CD4-positive, alpha-beta T cell (primary cell): ENCODE measurements around the gene SERP2. TPM values are rescaled to one million over a fixed set of nuclear protein-coding genes. Genes with fewer than 3 reads are reported as not detected.
A peak's percentile ranks its signal among the peaks of the same experiment; 100 is the strongest.

Experiments used
- ATAC-seq: fragments of 200-7000 bp; cut with Tn5 transposase; one replicate; pipeline ENCODE4 v1.10.0; 2022; ENCODE audit warnings: mild to moderate bottlenecking; ENCODE audit not compliant: poor library complexity
- CTCF ChIA-PET: fragments of 350-600 bp; sonication (Branson Sonifier 250); formaldehyde crosslinking; loops from one replicate; lab custom pipeline; 2021; ENCODE audit warnings: antibody characterized with exemption, inconsistent platforms; lab: Charles Lee
- POLR2A ChIA-PET: fragments of 350-600 bp; sonication (Branson Sonifier 250); formaldehyde crosslinking; loops from one replicate; lab custom pipeline; 2021; ENCODE audit warnings: antibody characterized with exemption, inconsistent platforms; lab: Charles Lee
- DNase-seq, 14 experiments: peaks; one replicate each; pipeline ENCODE4 v3.0.0-alpha.2; 2013 to 2020; ENCODE audit warnings: mixed read lengths in 2 of 14
- H3K27ac ChIP-seq, 2 donors: one replicate each; pipeline versions ENCODE4 v1.5.1 to v1.7.0; 2013; ENCODE audit warnings: low read length in 2 of 2, low read depth in 1 of 2, mild to moderate bottlenecking in 1 of 2
- H3K27me3 ChIP-seq, 2 experiments: 1 replicate in 1 of 2; 2 replicates in 1 of 2; pipeline versions ENCODE4 v1.6.1 to v1.7.0; 2013; ENCODE audit warnings: low read length in 2 of 2, control low read depth in 1 of 2, mild to moderate bottlenecking in 1 of 2, moderate library complexity in 1 of 2; ENCODE audit not compliant: insufficient read depth in 2 of 2, control insufficient read depth in 1 of 2
- H3K36me3 ChIP-seq: one replicate; pipeline ENCODE4 v1.6.1; 2013; ENCODE audit warnings: low read length, control low read depth; ENCODE audit not compliant: insufficient read depth
- H3K4me1 ChIP-seq: one replicate; pipeline ENCODE4 v1.6.1; 2013; ENCODE audit warnings: low read length, control low read depth; ENCODE audit not compliant: insufficient read depth
- H3K4me3 ChIP-seq: one replicate; pipeline ENCODE4 v1.5.1; 2013; ENCODE audit warnings: mild to moderate bottlenecking, low read length, moderate library complexity
- H3K9me3 ChIP-seq, 2 experiments: 1 replicate in 1 of 2; 2 replicates in 1 of 2; pipeline versions ENCODE4 v1.6.1 to v1.7.0; 2013; ENCODE audit warnings: low read length in 2 of 2, mild to moderate bottlenecking in 2 of 2, control low read depth in 1 of 2, moderate library complexity in 1 of 2; ENCODE audit not compliant: control insufficient read depth in 1 of 2, insufficient read depth in 1 of 2
- H3K27ac Mint-ChIP-seq: one replicate; pipeline ENCODE4 v1.8.0; 2020; ENCODE audit warnings: mixed read lengths
- H3K27me3 Mint-ChIP-seq: one replicate; pipeline ENCODE4 v1.8.0; 2021; ENCODE audit warnings: mixed read lengths
- H3K36me3 Mint-ChIP-seq: one replicate; pipeline ENCODE4 v1.8.0; 2021; ENCODE audit warnings: low read depth, mixed read lengths
- H3K4me1 Mint-ChIP-seq: one replicate; pipeline ENCODE4 v1.8.0; 2021; ENCODE audit warnings: low read depth, mixed read lengths
- H3K4me3 Mint-ChIP-seq: one replicate; pipeline ENCODE4 v1.8.0; 2020; ENCODE audit warnings: mild to moderate bottlenecking, mixed read lengths
- H3K9me3 Mint-ChIP-seq: one replicate; pipeline ENCODE4 v1.8.0; 2020; ENCODE audit warnings: mixed read lengths
- CTCF ChIP-seq: fragments of 200-600 bp; IDR thresholded peaks from one replicate; pipeline ENCODE4 v1.8.0; 2022; ENCODE audit warnings: antibody characterized with exemption, mild to moderate bottlenecking
- intact Hi-C, 2 experiments: fragments of 100-400 bp; cut with DNase I in 1 of 2; cut with micrococcal nuclease in 1 of 2; formaldehyde crosslinking; loops; one replicate each; pipeline versions ENCODE4 v1.15.1 to v1.9.0; 2023 to 2025; cut with DNase I, micrococcal nuclease
- total RNA-seq, 174 experiments: library from RNA in 2 of 174; stranded (reverse) in 2 of 174; gene quantifications; one replicate each; pipeline ENCODE4 v1.2.3 and lab custom pipeline; 2021 to 2026

Gene SERP2
- total RNA-seq, 2 experiments from 2014 or later: not detected

GRCh38 chr13:44352671-44353070 lies 21.0 kb upstream of the SERP2 start:
- H3K27me3 Mint-ChIP-seq: no peaks in the 10 kb centered on the region
- Histone ChIP-seq H3K27ac (no peak overlapping the region), H3K27me3 (no peaks in the 10 kb centered on the region), H3K9me3 (no peaks in the 10 kb centered on the region), H3K36me3 (no peaks in the 10 kb centered on the region), H3K4me1 (peaks cover 2% of the 10 kb centered on the region), H3K4me3 (no peak overlapping the region)
- DNase-seq (peak in 1 of 14 experiments; percentile 38), ATAC-seq (no peak)
- H3K4me3 Mint-ChIP-seq: no peak overlapping the region
- no peak overlapping the region for H3K27ac Mint-ChIP-seq
- no peaks in the 10 kb centered on the region for H3K9me3 Mint-ChIP-seq
- intact Hi-C loops: no loop called here
- POLR2A ChIA-PET: interaction anchor here (0.7 kb wide), 1 partner anchor 80 kb away, joined by 3 read pairs; no protein-coding TSS in a partner anchor
- no peak for TF ChIP-seq CTCF
- peaks cover 23% of the 10 kb centered on the region for H3K4me1 Mint-ChIP-seq
- CTCF ChIA-PET: no interaction called here
- no peaks in the 10 kb centered on the region for H3K36me3 Mint-ChIP-seq

- no peak for TF ChIP-seq CTCF
- H3K27ac Mint-ChIP-seq: no peak overlapping the region
- Histone ChIP-seq H3K4me3 (no peak overlapping the region), H3K27ac (no peak overlapping the region), H3K9me3 (no peaks in the 10 kb centered on the region), H3K36me3 (no peaks in the 10 kb centered on the region), H3K4me1 (peaks cover 2% of the 10 kb centered on the region), H3K27me3 (no peaks in the 10 kb centered on the region)
- ChIA-PET CTCF (no interaction called here), POLR2A (no interaction called here)
- no peak for DNase-seq
- no peak for ATAC-seq
- H3K27me3 Mint-ChIP-seq: no peaks in the 10 kb centered on the region
- no peaks in the 10 kb centered on the region for H3K9me3 Mint-ChIP-seq
- H3K4me3 Mint-ChIP-seq: no peak overlapping the region
- peaks cover 23% of the 10 kb centered on the region for H3K4me1 Mint-ChIP-seq
- no peaks in the 10 kb centered on the region for H3K36me3 Mint-ChIP-seq
- intact Hi-C loops: no loop called here
These were observed 19.3 kb upstream of the SERP2 start for GRCh38 chr13:44354331-44354730.

GRCh38 chr13:44354884-44355283 lies 18.7 kb upstream of the SERP2 start:
- H3K4me3 ChIP-seq: no peak overlapping the region
- no peaks in the 10 kb centered on the region for H3K27me3 ChIP-seq
- Mint-ChIP-seq H3K36me3 (no peaks in the 10 kb centered on the region), H3K4me3 (no peak overlapping the region), H3K4me1 (peaks cover 23% of the 10 kb centered on the region), H3K9me3 (no peaks in the 10 kb centered on the region), H3K27ac (no peak overlapping the region), H3K27me3 (no peaks in the 10 kb centered on the region)
- DNase-seq (no peak), ATAC-seq (no peak)
- no peaks in the 10 kb centered on the region for H3K9me3 ChIP-seq
- CTCF ChIA-PET: no interaction called here
- peaks cover 2% of the 10 kb centered on the region for H3K4me1 ChIP-seq
- POLR2A ChIA-PET: no interaction called here
- intact Hi-C loops: no loop called here
- H3K27ac ChIP-seq: no peak overlapping the region
- no peaks in the 10 kb centered on the region for H3K36me3 ChIP-seq
- TF ChIP-seq CTCF: no peak
